Loucy (cell line): ENCODE data around the gene GALM.

Experiments used
- EZH2phosphoT487 ChIP-seq: fragments of 200-600 bp; IDR thresholded peaks from 2 replicates; pipeline ENCODE4 v1.6.1; 2018; ENCODE audit warnings: antibody characterized with exemption, mild to moderate bottlenecking, moderate library complexity, borderline replicate concordance
- TF ChIP-seq, protein P1 (sequence below): fragments of 200-600 bp; sonication (generic); conservative IDR thresholded peaks from 2 replicates; pipeline ENCODE4 v1.5.1; 2014; ENCODE audit warnings: mild to moderate bottlenecking, antibody characterized with exemption, low read length

DNA sequence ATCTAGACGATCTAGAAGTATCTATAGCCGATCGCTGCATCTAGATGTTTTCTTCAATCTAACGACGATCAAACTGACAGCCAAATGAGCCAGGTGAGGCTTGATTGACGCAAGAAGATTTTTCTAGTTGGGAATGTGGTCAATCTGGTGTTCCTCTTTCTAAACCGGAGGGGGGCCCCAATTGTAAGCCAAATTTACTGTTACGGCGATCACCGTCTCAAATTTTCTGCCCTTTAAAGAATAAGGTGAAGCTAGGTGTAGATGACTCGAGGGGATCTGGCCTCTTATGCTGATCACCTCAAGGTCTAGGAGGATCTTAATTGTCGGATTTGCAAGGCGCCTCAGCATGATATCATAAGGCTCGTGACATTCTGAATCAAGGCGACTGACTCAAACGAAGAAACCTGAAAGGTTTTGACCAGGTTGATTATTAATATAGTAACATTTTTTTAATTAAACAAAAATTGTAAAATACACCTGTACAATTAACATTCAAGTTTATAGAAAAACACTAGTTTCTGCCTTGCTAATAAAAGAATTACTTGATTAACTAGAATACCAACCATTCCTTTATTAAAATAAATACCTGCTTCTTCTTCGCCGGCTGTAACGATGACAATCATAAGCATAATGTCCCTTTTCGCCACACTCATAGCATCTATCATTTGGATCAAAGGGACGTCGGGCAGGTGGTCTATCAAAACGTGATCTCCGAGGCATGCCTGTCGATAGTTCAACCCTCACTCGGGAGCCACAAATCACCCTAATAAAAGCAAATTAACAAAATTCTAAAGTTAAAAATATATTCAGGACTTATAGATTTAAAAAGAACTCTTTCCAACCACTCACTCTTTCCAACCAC, 83.3 kb downstream of the GALM start:
- TF ChIP-seq, protein P1, sequence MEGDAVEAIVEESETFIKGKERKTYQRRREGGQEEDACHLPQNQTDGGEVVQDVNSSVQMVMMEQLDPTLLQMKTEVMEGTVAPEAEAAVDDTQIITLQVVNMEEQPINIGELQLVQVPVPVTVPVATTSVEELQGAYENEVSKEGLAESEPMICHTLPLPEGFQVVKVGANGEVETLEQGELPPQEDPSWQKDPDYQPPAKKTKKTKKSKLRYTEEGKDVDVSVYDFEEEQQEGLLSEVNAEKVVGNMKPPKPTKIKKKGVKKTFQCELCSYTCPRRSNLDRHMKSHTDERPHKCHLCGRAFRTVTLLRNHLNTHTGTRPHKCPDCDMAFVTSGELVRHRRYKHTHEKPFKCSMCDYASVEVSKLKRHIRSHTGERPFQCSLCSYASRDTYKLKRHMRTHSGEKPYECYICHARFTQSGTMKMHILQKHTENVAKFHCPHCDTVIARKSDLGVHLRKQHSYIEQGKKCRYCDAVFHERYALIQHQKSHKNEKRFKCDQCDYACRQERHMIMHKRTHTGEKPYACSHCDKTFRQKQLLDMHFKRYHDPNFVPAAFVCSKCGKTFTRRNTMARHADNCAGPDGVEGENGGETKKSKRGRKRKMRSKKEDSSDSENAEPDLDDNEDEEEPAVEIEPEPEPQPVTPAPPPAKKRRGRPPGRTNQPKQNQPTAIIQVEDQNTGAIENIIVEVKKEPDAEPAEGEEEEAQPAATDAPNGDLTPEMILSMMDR = no peak
- no peak for TF ChIP-seq EZH2phosphoT487
